Right atrium auricular region (tissue), 2 donors: ENCODE results near the gene NDUFS8. TPM values are rescaled to one million over a fixed set of nuclear protein-coding genes. Genes with fewer than 3 reads are reported as not detected.

Experiments used
- DNase-seq: peaks from one replicate; pipeline ENCODE4 v3.0.0-alpha.2; 2019; ENCODE audit warnings: low spot score
- H3K27ac ChIP-seq, 2 donors: fragments of 200-600 bp; sonication (generic); 1 replicate in 1 of 2; 2 replicates in 1 of 2; pipeline ENCODE4 v1.5.1; 2016 to 2019
- H3K27me3 ChIP-seq, 2 donors: fragments of 200-600 bp; sonication (generic); one replicate each; pipeline versions ENCODE4 v1.5.1 to v1.6.0; 2017 to 2019
- H3K36me3 ChIP-seq: fragments of 200-600 bp; sonication (generic); one replicate; pipeline ENCODE4 v1.5.1; 2016
- H3K4me1 ChIP-seq, 2 donors: fragments of 200-600 bp; sonication (generic); one replicate each; pipeline versions ENCODE4 v1.5.1 to v1.6.0; 2017 to 2019
- H3K4me3 ChIP-seq, 2 donors: fragments of 200-600 bp; sonication (generic); 1 replicate in 1 of 2; 2 replicates in 1 of 2; pipeline ENCODE4 v1.5.1; 2017 to 2019; ENCODE audit warnings: mild to moderate bottlenecking in 1 of 2, moderate library complexity in 1 of 2
- H3K9me3 ChIP-seq, 2 donors: fragments of 200-600 bp; sonication (generic); one replicate each; pipeline ENCODE4 v1.5.1; 2019
- total RNA-seq, 2 donors: library from RNA; depleted of rRNA; stranded (reverse); fragments of >200 nt; gene quantifications; one replicate each; pipeline ENCODE4 v1.1.0, GENCODE V29; 2016
- TF ChIP-seq, protein P1 (sequence below), 2 donors: fragments of 200-600 bp; sonication (generic); IDR thresholded peaks; one replicate each; pipeline ENCODE4 v1.5.1; 2019; ENCODE audit warnings: antibody characterized with exemption in 2 of 2

The NDUFS8 gene
- total RNA-seq, 2 donors from 2014 or later = 436 to 568 TPM

DNA sequence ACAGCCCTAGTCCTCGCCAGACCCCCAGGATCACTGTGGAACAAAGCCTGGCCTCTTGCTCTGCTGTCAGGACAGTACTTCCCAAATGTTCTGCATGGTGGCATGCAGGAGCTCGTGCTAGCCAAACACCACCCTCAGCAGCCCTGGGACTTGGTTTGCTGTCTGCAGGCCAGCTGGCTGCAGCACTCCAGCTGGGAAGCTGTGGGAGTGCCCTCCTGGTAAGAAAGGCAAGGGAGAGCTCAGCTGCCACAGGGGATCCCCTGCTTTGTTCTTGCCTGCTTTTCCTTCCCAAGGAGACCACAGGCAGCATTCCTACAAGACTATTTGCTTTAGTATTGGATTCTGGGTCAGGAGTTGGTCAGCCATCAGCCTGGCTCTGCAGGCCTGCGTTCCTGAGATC lies 36.3 kb downstream of the NDUFS8 start:
- H3K27ac ChIP-seq = no peak overlapping the region
- H3K27me3 ChIP-seq = no peaks in the 10 kb centered on the region
- TF ChIP-seq, protein P1, sequence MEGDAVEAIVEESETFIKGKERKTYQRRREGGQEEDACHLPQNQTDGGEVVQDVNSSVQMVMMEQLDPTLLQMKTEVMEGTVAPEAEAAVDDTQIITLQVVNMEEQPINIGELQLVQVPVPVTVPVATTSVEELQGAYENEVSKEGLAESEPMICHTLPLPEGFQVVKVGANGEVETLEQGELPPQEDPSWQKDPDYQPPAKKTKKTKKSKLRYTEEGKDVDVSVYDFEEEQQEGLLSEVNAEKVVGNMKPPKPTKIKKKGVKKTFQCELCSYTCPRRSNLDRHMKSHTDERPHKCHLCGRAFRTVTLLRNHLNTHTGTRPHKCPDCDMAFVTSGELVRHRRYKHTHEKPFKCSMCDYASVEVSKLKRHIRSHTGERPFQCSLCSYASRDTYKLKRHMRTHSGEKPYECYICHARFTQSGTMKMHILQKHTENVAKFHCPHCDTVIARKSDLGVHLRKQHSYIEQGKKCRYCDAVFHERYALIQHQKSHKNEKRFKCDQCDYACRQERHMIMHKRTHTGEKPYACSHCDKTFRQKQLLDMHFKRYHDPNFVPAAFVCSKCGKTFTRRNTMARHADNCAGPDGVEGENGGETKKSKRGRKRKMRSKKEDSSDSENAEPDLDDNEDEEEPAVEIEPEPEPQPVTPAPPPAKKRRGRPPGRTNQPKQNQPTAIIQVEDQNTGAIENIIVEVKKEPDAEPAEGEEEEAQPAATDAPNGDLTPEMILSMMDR (IDR thresholded peaks at IDR 0.05) = no peak
- no peaks in the 10 kb centered on the region for H3K9me3 ChIP-seq
- no peak overlapping the region for H3K4me3 ChIP-seq
- H3K4me1 ChIP-seq = no peaks in the 10 kb centered on the region
- no peak for DNase-seq
- H3K36me3 ChIP-seq = peaks cover 68% of the 10 kb centered on the region

DNA sequence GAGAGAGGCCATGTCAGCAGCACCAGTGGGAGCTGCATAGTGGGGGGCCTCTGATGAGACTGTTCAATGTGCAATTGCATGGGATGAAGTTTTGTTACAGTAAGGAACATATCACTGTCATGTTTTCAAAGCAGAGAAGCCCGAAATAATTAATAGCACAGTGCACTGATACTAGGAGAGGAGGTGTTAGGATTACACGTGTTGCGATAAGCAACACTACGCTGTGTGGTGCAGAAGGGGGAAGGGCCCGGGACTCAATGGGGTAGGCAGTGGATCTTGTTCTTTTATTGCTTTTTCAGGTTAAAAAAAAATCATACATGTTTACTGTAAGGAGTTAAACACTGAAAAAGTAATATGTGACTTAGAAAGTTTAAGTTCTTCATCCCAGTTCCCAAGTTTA lies 37.5 kb downstream of the NDUFS8 start:
- TF ChIP-seq, protein P1 (IDR thresholded peaks at IDR 0.05) = no peak
- H3K9me3 ChIP-seq = no peaks in the 10 kb centered on the region
- no peak overlapping the region for H3K4me3 ChIP-seq
- no peaks in the 10 kb centered on the region for H3K27me3 ChIP-seq
- H3K27ac ChIP-seq = no peak overlapping the region
- peaks cover 68% of the 10 kb centered on the region for H3K36me3 ChIP-seq
- H3K4me1 ChIP-seq = no peaks in the 10 kb centered on the region
- no peak for DNase-seq

DNA sequence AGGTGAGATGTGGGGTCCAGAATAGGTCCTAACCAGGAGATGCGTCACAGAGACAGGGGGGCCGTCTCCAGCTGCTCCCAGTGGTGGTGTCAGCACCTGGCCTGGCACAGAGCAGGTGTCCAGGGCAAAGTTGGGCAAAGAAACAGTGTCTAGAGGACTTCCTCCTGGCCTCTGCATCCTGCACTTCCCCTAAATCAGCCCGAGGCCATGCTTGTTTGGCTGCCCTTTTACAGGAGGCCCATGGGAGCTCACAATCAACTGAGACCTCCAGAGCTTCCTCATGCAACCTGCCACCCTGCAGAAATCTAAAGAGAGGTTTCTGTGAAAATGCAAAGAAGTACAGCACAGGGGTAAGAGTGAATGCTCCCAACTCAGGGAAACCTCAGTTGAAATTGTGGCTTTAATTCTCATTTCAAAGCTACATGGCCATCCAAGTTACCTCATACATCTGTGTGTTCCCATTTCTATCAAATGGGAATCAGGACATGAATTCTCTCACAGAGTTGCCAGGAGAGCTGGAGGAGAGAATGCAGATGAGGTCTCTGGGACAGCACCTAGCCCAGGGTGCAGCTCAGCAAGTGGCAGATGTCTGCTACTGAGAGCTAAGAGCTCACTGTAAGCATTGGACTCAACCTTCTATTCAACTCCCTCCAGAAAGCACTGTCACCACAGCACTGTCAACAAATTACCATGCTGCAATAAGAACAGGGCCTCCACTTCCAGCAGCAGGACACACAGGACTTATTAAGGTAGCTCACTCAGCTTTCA lies 41.0 kb downstream of the NDUFS8 start:
- Histone ChIP-seq H3K9me3 (no peaks in the 10 kb centered on the region), H3K27ac (no peak overlapping the region), H3K4me3 (no peak overlapping the region), H3K27me3 (no peaks in the 10 kb centered on the region), H3K4me1 (no peaks in the 10 kb centered on the region), H3K36me3 (peaks cover 47% of the 10 kb centered on the region)
- no peak for DNase-seq
- TF ChIP-seq, protein P1 (IDR thresholded peaks at IDR 0.05) = no peak

DNA sequence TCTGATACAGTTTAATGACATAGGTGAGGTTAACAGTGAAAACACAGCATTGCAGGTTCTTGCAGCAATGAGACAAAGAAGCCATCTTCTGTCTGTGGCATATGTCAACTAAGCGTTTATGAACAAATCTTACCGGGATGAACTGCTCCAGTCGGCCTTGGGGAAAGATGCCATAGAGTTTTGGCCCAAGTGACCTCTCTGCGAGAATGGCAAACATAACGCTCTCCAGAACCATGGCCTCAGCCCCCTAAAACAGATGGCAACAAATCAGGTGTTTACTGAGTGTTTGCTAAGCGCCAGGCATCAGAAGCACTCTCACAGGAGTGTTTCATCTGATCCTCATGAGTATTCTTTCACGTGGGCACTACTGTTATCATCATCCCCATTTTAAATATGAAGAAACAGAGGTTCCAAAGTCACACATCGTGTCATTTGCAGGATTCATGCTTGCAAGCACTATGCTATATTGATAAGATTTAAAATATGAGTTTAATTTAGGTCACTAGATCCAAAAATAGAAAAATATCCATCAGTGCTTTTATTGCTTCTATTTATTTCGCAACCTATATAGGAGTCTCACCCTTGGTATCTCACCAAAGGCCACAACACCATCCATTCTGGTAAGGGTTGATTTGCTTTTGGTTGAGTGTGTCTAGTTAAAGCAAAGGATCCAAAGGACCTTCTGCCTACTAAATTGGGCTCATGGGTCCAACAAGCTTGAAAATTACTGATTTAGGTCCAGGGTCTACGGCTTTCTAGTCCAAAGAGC lies 44.3 kb downstream of the NDUFS8 start:
- Histone ChIP-seq H3K4me1 (peaks cover 0 to 7% of the 10 kb centered on the region in 2 donors), H3K4me3 (no peak overlapping the region), H3K9me3 (no peaks in the 10 kb centered on the region), H3K27me3 (no peaks in the 10 kb centered on the region), H3K27ac (no peak overlapping the region), H3K36me3 (peaks cover 37% of the 10 kb centered on the region)
- no peak for DNase-seq
- TF ChIP-seq, protein P1 (IDR thresholded peaks at IDR 0.05) = no peak

DNA sequence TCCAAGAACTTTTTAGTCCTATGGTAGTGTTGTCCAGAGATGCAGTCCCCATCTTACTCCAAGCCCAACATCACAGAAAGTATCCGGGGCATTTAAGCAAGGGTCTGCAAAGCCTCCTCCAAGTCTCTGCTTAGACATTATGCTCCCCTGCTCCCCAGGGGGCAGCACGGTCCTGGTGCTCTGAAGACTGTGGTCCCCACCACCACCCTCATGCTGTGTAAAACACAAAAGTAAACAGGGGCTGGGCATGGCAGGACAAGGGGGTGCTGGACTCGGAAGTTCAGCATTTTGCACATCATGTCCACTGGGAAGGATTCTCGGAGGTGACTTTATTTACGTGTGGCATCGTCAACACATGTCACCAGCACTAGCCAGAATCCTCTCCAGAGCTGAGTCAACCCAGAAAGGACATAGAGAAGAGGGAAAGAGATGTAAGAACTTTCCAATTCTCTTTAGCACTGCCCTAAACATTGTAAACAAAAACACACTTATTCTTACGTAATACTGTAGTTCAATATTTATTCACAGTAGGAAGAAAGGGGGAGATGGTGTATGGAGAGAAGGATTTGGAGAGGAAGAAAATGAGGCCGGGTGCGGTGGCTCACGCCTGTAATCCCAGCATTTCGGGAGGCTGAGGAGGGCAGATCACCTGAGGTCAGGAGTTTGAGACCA lies 46.0 kb downstream of the NDUFS8 start:
- TF ChIP-seq, protein P1 (IDR thresholded peaks at IDR 0.05) = no peak

More for the DNA sequence above, 46.0 kb downstream of the NDUFS8 start:
- Histone ChIP-seq H3K9me3 (no peaks in the 10 kb centered on the region), H3K4me1 (peaks cover 0 to 7% of the 10 kb centered on the region in 2 donors), H3K27me3 (no peaks in the 10 kb centered on the region), H3K27ac (no peak overlapping the region), H3K36me3 (peaks cover 29% of the 10 kb centered on the region), H3K4me3 (no peak overlapping the region)
- no peak for DNase-seq
